ENCODE measurements around the gene MYCBP2.
"Not testable (repeated sequence)": the region's sequence is repeated elsewhere in the genome, so short reads cannot be mapped to it uniquely, and the experiment has no call there.

MYCBP2 gene, protein sequence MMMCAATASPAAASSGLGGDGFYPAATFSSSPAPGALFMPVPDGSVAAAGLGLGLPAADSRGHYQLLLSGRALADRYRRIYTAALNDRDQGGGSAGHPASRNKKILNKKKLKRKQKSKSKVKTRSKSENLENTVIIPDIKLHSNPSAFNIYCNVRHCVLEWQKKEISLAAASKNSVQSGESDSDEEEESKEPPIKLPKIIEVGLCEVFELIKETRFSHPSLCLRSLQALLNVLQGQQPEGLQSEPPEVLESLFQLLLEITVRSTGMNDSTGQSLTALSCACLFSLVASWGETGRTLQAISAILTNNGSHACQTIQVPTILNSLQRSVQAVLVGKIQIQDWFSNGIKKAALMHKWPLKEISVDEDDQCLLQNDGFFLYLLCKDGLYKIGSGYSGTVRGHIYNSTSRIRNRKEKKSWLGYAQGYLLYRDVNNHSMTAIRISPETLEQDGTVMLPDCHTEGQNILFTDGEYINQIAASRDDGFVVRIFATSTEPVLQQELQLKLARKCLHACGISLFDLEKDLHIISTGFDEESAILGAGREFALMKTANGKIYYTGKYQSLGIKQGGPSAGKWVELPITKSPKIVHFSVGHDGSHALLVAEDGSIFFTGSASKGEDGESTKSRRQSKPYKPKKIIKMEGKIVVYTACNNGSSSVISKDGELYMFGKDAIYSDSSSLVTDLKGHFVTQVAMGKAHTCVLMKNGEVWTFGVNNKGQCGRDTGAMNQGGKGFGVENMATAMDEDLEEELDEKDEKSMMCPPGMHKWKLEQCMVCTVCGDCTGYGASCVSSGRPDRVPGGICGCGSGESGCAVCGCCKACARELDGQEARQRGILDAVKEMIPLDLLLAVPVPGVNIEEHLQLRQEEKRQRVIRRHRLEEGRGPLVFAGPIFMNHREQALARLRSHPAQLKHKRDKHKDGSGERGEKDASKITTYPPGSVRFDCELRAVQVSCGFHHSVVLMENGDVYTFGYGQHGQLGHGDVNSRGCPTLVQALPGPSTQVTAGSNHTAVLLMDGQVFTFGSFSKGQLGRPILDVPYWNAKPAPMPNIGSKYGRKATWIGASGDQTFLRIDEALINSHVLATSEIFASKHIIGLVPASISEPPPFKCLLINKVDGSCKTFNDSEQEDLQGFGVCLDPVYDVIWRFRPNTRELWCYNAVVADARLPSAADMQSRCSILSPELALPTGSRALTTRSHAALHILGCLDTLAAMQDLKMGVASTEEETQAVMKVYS (N-terminal part only)

GRCh38 chr13:77326905-77327604, at the start of gene MYCBP2:
TSS of gene MYCBP2 (minus strand) at chr13:77327094. CDS start at chr13:77326775, 319 bp downstream.
- DNase-seq: peak; percentile 99

- no peak for DNase-seq
Measured at GRCh38 chr13:77375560-77376108, 48.7 kb upstream of the MYCBP2 start.

GRCh38 chr13:77374786-77375185, 47.9 kb upstream of the MYCBP2 start:
- no peak for DNase-seq

GRCh38 chr13:77374339-77374738, 47.4 kb upstream of the MYCBP2 start:
- no peak for DNase-seq

GRCh38 chr13:77373502-77373901, 46.6 kb upstream of the MYCBP2 start:
- no peak for DNase-seq

DNA sequence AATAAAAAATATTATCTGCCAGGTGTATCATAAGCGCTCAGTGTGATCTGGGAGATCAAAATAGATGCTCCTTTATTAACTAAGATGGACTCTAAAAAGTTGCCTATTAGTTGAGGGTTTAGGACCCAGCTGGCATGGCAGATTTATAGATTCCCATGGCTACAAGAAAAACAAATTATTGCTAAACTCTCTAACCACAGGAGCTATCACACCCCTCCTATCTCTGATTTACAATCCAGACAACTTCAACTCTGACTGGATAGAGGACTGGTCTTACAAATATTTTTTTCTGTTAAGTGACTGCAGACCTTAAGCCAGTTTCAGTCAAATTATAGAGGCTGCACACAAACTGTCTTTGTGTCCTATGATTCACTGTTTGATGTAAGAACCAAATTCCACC, 45.4 kb upstream of the MYCBP2 start:
- DNase-seq: no peak

DNA sequence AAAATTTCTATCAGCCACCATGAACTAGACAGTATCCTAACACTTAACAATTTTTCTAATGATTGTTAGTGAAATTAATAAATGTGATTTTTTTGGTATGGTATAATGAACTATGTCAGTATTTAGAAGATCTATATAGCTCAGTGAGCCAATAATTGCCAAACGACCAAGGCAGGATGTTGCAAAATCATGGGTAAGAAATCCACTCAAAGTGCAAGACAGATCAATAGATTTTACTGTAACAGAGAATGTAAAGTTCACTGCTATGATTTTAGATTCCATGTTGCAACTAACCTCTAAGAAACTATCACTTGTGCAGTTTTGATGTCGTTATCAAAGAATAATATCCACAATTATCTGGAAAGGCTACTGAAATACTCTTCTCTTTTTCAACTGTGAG, 44.0 kb upstream of the MYCBP2 start:
- DNase-seq: no peak

DNA sequence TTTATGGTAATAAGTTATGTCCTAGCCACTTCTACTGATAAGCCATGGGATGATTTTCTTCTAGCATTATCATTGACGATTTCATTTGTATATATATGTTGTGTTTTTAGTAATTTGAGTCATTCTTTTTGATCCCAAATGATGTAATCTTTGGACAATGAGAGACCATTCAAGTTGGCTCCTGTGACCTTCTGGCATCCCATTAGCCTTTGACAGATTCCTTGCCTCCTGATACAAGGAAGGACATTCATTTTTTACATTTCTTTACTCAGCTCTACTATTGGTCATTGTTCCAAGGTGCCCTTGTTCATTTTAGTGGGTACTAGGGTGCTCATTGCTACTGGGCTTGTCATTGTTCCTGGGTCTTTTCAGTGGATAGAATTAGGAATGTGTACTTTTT, 35.3 kb upstream of the MYCBP2 start:
- no peak for DNase-seq

DNA sequence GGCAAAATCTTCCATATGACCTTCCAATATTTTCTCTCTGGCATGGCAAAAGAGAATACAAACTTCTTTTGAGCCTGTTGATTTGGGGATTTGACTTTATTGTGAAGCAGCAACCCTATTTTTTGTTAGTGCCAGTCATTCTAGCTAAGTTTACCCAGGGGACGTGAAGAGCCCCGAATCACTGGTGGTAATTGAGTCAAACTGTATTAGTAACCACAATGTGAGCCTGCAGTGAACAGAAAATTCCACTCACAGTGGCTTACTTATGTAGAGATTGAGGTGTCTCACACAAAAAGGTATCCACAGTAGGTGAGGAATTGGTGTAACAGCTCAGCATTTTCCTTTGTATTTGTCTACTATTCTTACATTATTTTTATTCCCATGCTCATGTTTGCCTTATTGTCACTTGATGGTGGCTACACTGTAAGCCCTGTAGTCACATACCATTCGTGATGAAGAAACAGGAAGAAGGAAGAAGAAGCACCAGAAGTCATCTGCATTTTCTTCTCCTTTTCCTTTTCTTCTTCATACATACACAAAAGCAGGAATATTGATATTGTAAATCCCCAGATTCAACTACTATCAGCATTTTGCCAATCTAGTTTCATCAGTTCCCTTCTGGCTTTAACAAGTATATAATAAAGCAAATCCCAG, 33.3 kb upstream of the MYCBP2 start:
- no peak for DNase-seq

GRCh38 chr13:77359171-77359570, 32.3 kb upstream of the MYCBP2 start:
- no peak for DNase-seq

- DNase-seq: no peak
Measured at GRCh38 chr13:77358001-77358400, 31.1 kb upstream of the MYCBP2 start.

- DNase-seq: no peak
Measured at GRCh38 chr13:77356155-77356554, 29.3 kb upstream of the MYCBP2 start.

- DNase-seq: no peak
Measured at GRCh38 chr13:77353995-77354394, 27.1 kb upstream of the MYCBP2 start.

DNA sequence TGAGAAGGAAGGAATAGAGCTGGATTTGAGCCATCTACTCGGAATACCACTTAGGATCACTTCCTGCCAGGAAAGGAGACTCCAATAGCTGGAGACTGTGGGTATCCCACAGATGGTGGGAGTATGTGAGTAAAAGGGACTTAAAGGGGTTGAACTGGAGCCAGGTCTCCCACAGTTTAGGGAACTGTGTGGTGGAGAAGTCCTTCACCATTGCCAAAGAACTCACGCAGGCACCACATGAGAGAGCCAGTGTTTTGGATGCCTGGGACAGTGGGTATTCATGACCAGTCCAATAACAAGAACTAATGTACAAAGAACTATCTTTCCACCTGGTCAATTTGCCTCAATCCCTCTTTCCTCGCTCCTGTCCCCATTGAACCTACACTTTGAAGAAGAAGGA, 24.4 kb upstream of the MYCBP2 start:
- DNase-seq: no peak

GRCh38 chr13:77350811-77351210, 23.9 kb upstream of the MYCBP2 start:
- no peak for DNase-seq

DNA sequence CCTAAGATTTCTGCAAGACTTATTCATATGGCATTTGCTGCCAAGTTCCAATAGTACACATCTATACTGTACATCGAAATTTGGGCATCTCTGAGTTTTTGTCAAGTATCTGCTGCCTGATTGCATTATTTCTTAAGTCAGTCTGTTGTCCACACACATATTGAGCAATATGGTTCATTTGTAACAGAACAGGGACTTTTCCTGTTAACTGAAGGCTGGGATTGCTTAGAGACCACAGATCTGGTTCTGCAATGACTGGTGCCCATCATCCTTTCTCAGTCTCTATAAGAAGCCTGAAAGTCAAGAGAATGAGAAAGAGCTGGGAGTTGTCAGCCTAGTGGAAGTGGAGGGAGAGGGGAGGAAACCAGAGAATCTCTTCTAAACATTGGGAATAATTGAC, 22.5 kb upstream of the MYCBP2 start:
- DNase-seq: no peak

- not testable (repeated sequence) for DNase-seq
Measured at GRCh38 chr13:77347351-77347750, 20.5 kb upstream of the MYCBP2 start.

DNA sequence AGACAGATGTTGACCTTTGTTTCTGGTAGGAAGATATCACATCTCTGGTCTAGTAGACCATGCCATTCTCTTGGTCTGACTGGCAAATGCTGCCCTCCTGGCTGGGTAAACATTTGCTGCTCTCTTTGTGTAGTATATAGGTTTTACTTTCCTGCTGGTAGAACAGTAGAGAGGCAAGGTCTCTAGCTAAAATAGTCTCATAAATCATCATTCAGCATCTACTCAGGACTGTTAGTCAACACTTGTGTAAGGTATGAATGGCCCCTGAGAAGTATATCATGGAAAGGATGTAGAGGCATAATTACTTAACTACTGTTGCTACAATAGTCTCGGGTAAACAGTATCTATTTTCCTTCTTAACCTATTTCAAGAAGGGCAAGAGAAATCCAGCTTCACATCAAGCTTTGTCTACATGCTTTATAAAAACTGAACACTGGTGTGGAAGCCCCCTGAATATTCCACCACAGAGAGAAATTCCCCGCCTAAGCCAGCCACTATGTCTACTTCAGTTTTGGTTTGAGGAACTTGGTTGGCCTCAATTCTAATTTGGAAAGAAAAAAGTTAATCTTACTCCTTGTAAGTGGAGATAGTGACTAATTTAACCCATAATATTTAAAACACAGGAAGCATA, 18.4 kb upstream of the MYCBP2 start:
- no peak for DNase-seq

DNA sequence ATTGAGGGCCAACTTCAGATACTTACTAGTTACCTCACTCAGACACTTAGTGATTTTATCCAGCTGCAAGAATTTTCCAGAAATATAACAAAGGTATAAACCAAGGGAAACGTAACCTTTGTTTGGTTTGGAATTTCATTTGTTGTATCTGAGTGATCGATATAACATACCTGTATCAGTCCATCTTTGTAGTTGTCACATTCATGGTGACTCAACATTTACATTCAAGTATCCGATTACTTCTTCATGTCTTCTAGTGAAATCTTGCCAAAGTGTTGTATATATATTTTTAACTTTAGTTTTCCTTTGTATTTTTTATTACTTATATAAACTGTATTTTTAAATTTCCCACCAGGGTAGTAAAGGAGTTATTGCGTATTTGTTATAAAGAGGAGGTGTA, 16.9 kb upstream of the MYCBP2 start:
- no peak for DNase-seq

GRCh38 chr13:77339408-77339807, 12.5 kb upstream of the MYCBP2 start:
- no peak for DNase-seq

GRCh38 chr13:77338961-77339401, 12.1 kb upstream of the MYCBP2 start:
- DNase-seq: no peak

Measured in fibroblast of upper back skin (primary cell).